GM18907 (cell line): ENCODE measurements around the gene VAV2.

Experiments used
- ATAC-seq: cut with Tn5 transposase; IDR thresholded peaks from one replicate; pipeline ENCODE4 v1.9.1; 2021; ENCODE audit warnings: mild to moderate bottlenecking, moderate library complexity; ENCODE audit not compliant: unreplicated experiment

VAV2 gene

DNA sequence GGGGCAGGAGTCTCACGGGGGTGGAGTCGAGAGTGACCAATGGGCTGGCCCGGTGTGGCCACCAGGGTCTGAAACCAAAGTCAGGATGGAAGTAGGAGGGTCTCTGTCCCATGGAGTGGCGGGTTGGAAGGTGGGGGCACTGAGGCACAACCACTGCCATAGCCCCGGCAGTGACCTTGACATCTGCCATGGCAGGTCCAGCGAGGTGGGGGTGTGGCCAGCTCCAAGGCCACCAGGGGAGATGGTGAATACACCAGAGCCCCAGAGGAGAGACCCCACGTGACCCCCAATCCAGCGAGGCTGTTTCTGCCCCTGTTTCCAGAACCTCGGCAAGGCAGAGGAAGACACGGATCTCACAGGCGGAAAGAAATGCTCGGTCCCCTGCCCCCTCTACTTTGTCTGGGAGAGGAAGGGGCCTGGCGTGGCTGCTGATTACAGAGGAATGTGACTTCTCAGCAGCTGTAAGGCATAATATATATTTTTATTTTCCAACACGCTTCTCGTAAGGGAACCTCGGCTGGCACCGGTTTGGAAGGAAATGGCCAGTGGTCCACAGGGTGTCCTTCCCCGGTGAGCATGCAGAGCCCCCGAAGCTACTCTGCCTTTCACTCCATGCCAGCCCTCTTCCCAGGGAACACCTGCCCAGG lies 148.2 kb downstream of the VAV2 start:
- no peak for ATAC-seq

DNA sequence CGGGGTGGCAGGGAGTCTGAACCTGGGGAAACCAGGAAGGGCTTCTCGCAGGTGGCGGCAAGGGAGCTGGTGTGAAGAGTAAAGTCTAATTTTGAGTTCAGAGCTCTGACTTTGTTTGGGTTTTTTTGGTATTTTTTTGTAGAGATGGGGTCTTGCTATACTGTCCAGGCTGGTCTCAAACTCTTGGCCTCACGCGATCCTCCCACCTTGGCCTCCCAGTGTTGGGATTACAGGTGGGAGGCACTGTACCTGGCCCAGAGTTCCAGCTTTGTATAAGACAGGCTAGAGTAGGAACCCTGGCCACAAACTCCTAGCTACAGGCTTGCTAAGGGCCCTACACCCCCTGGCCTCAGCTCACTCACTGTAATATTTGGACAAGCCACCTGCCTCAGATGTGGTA lies 148.9 kb downstream of the VAV2 start:
- no peak for ATAC-seq

DNA sequence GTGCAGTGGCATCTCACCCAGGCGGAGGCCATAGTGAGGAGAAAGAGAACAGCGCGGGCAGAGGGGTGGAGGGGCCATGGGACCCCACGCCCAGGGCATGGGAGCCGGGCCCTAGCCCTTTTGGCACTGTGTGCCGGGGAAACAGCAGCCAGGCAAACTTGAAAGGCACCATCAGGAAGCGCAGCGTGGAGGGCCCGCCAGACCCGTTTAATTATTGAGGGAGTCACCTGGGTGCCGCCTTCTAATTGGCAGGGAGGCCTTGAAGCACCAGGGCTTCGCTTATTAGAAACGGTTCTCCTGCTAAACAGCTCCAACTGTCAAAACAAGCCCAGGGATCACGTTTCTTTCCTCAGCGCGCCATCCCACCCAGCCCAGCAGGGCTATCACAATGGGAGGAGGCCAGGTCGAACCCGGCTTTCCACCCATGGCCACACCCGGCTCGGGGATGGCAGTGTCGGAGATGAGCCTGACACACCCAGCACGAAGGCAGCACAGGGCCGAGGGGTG lies 149.3 kb downstream of the VAV2 start:
- ATAC-seq, result no peak

DNA sequence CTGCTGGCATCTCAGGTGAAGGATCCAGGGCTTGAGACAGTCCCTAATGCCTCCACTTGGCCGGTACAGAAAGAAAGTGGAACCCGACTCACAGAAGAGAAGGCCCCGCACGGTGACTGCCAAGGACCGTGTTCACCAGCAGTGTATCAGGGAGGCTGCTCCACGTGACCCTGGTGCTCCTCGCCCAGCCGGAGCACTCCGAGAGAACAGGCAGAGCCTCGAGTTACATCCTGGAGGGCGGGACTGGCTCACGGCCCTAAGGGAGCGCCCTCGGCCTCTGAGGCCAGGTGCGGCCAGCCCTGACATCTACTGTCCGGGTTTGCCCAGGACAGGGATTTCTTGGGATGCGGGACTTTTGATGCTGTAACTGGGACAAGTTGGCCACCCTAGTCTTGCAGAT lies 149.9 kb downstream of the VAV2 start:
- no peak for ATAC-seq

DNA sequence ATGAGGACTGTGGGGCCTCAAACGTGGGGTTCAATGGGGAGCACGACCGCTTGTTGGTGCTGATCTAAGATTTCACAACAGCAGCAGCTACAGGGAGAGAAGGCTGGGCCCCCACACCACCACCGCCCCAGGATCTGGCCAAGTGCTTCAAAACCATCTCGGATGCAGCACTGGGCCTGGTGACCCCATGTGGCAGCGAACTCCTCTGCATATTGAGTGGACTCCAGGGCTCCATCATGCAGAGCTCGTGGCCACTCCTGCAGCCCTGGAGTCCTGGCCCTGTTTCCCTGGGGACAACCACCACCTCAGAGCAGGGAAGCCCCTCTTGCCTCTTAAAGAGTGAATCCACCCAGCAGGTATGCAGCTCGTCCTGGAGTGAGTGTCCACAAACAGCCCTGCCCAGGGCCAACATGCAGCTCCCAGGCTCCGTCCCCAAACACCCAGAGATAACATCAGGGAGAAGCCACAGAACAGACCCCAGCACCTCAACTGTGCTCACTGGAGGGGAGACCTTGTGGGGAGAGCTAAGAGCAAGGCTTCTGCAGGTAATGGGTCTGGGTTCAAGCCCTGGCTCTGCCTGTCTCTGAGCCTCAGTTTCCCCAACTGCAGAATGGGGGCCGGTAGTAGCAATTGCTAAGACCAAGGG lies 150.8 kb downstream of the VAV2 start:
- no peak for ATAC-seq

DNA sequence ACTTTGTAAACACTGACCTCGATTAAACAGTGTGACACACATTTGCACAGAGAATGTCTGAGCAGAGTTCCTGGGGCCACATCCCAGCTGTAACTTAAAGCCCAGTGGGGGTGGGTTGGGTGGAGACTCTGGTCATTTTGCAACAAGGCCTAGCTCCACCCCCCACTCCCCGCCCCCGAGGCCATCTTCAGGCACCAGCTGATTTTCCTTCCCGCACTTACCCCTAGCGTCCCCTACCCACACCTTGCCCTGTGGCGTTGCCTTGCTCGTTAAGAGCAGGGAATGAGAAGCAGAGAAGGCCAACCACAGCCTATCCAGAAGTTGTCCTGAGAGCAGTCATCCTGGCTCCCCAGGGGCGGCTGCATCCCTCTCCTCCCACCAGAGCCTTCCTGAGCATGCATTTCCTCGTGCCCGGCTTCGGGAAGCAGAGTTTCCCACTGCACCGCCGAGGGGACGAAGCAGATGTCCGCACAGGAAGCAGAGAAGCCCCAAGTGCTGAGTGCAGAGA lies 152.2 kb downstream of the VAV2 start:
- ATAC-seq, result no peak

DNA sequence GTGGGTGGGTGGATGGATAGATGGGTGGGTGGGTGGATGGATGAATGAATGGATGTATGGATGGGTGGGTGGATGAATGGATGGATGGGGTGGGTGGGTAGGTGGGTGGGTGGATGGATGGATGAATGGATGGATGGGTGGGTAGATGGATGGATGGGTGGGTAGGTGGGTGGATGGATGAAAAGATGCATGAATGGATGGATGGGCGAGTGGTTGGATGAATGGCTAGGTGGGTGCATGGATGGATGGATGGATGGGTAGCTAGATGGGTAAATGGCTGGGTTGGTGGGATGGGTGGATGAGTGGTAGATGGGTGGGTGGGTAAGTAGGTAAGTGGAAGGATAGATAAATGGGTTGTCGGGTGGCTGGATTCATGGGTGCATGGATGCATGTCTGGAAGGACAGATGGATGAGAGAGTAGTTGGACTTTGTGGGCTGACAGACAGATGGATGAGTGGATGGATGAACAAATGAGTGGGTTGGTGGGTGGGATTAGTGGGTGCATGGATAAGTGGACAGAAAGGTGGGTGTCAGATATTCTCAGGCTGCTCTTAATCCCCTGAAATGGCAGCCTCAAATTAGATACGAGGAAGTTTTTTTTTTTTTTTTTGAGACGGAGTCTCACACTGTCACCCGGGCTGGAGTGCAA lies 153.1 kb downstream of the VAV2 start:
- ATAC-seq, result no peak

DNA sequence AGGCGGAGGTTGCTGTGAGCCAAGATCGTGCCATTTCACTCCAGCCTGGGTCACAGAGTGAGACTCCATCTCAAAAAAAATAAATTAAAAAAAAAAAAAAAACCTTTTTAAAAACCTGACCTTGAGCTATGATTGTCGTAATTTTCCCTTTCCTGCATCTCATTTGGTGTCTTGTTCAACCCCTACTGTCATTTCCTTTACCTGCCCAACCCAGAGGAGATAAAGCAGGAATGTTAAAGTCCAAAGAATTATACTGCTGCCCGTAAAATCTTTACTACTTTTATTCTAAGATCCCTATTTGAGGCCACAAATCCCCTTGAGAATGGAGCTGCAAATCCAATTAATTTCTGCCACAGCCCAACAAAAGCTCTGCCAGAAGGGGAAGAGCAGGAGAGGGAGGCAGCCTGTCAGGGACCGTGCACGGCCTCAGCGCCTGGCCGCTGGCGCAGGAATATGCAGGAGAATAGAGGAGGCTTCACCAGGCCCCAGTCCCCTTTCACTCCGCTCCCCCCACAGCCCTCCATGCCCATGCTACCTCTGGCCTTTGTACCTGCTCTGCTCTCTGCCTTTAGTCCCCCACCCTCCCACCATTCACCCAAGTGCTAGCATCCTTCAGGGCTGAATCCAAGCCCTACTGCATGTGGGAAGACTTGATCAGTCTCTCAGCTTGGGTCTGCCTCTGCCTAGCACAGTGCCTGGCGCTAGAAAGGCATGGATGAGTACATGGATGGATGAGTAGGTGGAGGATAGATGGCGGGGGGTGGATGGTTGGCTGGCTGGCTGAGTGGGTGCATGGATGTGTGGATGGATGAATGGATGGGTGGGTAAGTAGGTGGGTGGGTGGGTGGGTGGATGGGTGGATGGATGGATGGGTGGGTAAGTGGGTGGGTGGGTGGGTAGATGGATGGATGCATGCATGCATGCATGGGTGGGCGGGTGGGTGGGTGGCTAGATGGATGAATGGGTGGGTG lies 154.2 kb downstream of the VAV2 start:
- no peak for ATAC-seq

DNA sequence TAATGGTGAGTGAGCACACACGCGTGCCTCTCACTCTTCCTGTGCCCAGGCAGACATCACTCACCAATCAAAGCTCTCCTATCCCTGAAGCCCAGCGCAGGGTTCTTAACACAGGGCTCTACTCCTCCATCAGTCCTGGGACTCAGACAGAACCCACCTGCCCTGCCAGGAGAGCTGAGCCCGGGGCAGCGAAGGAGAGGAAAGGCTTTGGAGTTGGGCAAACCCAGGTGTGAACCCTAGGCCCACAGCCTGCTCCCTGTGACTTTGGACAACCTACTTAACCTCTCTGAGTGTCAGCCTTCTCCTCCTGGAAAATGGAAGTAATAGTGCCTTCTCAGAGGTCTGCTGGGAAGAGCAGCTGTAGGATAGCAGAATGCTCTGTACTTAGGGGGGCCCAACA lies 155.3 kb downstream of the VAV2 start:
- ATAC-seq, result no peak

DNA sequence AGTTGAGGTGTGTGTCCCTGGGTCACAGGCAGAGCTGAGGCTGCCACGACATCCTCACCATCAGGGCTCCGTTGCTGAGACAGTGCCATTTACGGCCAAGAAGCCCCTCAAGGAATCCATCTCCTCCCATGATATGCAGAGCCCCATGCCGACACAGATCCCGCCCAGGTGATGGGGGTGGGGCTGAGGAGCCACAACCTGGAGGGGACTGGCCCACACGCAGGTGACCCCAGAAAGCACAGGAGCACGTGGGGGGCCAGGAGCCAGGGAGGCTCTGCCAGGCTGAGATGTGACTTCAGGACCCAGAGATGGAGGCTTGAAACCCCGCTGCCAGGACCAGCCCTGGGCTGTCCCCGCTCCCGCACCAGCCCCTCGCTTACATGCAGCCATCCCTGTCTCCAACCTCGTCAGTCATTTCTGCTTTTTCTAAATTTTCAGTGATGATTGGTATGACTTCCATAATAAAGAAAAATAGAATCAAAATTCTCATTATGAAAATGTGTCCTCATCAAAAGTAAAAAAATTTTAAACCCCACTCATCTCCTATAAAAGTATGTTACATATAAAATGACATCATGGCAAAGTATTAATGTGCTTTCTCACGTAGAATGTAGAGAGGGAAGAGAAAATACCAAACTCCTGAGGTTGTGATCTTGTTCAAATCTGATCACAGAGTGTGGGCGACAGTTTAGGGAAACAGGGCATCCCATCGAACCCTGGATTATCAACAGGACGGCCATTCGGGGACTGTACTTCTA lies 155.9 kb downstream of the VAV2 start:
- no peak for ATAC-seq

DNA sequence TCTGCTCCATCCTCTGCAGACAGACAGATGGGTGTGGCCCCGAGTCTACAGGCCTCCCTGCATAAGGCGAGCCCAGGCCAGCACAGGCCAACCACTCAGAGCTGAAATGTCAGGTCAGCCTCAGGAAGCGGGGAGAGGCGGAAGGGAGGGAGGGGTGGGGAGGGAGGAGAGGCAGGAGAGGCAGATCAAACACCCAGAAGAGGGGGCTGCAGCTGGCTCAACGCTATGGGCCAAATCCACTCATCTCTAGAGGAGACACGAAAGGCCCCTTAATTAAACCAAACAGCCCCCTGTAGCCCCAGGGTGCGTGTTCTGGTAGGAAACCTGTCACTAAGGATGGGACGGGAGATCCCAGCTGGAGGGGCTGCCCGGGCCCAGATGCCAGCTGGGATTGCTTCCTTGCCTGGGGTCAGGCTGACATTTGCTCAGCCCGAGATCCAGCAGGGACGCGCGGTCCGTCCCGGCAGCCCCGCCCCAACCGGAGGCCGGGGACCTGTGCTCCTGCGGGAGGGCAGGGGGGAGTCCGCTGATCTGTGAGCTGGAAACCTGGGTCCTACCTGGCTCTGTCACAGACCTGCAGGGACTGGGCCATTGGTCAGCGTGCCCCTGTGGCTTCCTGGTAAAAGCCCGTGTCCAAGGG lies 156.7 kb downstream of the VAV2 start:
- ATAC-seq, result no peak

DNA sequence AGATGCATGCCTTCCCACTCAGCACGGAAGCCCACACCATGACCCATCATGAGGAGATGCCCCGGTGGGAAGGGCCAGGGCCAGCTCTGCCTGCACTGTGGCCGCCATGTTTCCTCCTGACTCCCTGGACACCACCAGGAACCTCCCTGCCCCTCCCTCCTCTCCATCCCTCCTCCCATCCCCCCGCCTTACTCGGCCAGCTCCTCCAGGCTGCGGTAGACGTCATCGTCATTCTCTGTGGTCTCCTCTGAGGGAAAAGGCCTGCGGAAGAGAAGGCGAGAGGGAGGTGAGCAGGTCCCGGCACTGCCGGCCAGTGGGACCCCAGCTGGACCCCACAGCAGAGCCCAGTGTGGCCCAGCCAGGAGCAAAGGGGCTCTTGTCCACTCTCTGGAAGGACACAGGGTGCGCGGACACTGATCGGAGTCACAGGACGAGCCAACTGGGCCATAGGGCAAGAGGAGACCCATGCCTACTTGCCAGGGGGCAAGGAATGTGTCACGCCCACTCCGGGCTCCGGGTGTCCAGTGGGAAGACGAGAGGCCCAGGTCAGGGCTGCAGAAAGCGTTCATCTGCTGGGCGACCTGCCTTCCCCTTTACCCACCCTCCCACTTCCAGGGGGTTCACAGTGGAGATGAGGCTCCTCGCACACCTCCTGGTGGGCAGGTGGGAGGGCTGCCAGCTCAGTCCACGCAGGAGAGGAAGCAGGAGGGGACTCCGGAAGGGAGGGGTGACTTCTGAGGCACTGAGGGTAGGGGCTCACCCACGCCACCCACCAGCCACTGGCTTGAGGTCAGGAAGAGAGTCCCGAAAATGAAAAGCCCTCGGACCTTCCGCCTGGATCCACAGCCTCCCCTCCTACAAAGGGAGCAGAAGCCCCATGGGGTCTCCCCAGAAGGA lies 157.8 kb downstream of the VAV2 start:
- no peak for ATAC-seq

DNA sequence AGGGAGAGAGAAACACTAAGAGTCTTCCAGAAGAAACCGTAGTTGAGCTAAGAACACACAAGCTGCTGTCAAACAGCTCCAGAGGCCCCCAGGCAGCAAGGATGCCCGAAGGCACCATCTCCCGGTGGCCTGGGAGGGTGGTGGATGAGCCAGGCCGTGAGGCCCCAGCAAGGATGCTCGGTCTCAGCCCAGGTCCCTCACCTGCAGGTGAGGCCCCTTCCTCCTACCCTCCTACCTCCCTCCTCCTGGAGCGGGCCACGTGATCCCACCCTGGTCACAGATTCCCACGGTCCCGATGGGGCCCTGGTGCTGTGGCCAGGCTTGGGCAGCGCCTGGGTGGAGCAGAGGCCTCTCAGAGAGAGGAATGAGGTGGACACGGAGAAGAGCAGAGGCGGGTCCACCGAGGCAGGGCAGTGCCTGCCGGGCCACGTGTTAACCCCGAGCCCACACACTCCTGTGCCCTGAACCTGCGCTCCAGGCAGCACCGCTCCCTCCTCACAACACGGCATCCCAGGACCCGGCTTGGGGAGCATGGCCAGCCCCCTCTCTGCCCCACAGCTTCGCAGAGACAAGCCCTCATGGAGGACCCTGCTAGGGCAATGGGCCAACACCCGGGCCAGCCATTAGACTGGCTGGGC lies 158.6 kb downstream of the VAV2 start:
- no peak for ATAC-seq

DNA sequence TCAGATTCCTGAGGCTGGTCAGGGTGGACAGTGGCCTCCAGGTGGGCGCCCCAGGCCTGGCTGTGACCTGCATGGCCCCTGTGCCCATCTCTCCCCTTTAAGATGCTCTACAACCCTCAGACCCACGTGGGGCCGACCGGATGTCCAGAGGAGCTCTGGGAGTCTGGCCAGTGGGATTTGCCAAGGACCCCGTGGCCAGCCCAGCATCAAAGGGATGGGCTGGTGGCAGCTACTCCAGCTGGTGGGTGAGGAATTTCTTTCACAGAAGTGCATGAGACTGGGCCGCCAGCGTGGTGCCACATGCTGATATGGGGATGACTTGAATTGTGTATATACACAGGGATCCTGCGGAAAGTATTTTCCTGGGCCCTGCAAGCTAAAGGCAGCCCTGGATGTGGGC lies 159.2 kb downstream of the VAV2 start:
- ATAC-seq, result no peak

DNA sequence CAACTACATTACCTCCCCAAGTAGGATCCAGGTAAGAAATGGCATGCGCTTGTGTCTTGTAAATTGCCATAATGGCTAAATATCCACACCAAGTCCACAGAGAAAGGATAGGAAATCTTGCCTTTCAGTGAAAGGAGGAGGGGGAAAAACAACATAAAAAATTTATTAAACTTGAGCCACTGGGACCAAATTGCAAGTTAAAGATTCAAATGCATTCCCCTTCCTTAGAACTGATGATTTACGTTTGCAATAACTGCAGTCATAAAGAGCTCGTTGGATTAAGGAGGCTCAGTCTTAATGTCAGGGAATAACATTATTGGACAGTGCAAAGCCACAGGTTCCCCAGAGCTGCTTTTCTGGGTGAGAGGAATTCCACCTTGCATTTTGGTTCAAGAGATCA lies 161.4 kb downstream of the VAV2 start:
- ATAC-seq, result no peak

DNA sequence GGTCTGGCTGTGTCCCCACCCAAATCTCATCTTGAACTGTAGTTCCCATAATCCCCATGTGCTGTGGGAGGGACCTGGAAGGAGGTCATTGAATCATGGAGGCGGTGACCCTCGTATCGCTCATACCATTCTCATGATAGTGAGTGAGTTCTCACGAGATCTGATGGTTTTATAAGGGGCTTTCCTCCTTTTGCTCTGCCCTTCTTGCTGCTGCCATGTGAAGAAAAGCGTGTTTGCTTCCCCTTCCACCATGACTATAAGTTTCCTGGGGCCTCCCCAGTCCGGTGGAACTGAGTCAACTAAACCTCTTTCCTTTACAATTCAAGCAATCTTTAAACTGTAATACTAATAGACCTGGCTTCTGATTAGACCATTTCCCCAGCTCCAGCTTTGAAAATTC lies 161.8 kb downstream of the VAV2 start:
- ATAC-seq, result no peak

DNA sequence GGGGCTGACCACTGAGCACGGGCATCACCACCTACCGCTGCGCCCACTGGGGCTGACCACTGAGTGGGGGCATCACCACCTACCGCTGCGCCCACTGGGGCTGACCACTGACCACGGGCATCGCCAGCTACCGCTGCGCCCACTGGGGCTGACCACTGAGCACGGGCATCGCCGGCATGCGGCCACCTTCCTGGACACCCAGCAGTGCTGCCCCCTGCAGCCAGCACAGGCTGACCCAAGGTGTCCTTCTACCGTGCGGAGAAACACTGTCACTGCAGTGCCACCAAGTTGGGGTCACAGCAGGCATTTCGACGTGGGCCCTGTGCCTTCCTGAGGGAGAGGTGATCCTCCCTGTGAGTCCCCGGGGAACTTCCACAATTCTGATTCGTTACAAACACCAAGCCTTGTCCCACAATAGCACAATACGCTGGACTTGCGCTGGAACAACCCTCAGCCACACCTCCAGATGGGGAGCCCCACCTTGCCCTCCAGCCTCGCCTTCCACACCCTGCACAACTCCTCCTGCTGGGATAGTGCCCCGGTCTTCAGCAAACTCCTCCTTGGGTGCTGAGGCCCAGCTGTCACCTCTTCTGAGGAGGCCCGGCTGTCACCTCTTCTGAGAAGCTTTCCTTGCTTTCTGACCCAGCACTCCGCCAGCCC lies 163.7 kb downstream of the VAV2 start:
- ATAC-seq, result no peak
